GM19324 (cell line): Measurements from ENCODE around the gene PP2D1.
"Not testable (repeated sequence)": the region's sequence is repeated elsewhere in the genome, so short reads cannot be mapped to it uniquely, and the experiment has no call there.

Source experiments
- ATAC-seq: cut with Tn5 transposase; IDR thresholded peaks from one replicate; pipeline ENCODE4 v1.9.1; 2021; ENCODE audit warnings: mild to moderate bottlenecking, moderate library complexity; ENCODE audit not compliant: unreplicated experiment, low FRiP score

The PP2D1 gene

DNA sequence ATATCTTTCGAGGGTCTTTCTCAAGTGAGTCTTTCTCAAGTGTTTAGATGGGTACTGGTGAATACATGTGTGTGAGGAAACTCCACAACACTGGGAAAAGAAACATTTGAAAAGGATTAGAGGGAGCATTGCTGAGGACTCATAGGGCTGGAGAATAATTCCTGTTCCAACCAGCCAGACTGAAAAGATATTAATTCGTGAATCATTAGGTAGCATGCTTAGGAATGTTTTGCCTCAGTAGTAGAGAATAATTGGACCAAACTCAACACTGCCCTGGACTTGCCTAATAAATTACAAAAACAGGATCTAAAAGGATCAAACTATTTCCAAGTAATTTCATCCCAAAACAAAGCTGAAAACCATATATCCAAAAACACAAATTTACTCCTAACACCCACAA, 17.3 kb downstream of the PP2D1 start:
- ATAC-seq = no peak

DNA sequence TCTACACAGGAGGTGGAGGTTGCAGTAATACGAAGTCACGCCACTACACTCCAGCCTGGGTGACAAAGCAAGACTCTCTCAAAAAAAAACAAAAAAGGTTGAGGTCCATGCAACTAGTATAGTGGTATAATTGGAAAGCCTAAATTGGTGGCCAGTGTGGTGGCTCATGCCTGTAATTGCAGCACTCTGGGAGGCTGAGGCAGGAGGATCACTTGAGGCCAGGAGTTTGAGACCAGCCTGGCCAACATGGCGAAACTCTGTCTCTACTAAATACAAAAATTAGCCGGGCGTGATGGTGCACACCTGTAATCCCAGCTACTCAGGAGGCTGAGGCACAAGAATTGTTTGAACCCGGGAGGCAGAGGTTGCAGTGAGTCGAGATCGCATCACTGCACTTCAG, 23.2 kb downstream of the PP2D1 start:
- not testable (repeated sequence) for ATAC-seq

DNA sequence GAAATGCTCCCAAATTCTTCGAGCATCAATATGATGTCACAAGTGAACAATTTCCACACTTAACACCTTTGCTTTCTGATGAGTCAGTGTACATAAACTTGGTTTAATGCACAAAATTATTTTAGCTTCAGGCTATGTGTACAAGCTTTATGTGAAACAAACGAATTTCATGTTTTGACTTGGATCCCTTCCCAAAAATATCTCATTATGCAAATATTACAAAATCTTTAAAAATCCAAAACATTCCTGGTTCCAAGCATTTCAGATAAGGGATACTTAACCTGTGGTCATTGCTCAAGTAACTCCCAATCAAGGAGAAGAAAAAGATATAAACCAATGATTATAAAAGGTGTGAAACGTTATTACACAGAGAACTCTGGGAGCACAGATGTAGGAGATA, 40.0 kb downstream of the PP2D1 start:
- no peak for ATAC-seq

DNA sequence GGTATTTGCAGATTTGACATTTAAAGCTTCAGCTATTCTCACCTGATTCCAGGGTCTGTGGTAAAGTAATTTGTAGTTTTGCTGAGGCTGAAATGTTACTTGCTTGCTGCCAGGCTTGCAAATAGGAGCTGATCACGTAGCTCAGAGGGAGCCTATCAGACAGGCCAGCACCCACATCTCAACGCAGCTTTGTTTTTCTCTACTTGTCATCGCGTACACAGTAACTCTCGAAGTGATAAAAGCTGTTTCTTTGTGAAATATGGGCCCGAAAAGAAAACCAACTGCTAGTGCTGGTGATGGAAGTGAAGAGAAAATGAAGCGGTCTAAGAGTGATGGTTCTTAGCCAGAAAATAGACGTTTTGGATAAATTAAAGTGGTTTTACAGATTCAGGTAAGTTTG, 41.7 kb downstream of the PP2D1 start:
- ATAC-seq = no peak

DNA sequence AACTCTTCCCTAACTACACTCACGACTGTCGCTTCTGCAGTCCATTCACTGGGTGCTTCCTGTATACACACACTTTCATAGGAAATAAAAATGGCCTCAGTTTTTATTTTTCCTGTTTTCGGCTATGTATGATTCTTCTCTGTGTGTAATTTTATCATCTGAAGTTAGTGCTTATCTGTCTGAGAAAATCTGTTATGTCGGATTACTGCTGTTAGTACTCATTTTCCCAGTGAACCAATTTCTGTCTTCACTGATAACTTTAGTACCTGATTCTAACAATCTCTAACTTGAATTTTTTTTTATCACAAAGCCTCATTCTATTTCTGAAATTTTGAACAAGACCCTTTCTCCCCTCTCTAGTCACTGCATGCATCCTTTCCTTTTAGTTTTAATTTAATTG, 44.3 kb downstream of the PP2D1 start:
- ATAC-seq = no peak

DNA sequence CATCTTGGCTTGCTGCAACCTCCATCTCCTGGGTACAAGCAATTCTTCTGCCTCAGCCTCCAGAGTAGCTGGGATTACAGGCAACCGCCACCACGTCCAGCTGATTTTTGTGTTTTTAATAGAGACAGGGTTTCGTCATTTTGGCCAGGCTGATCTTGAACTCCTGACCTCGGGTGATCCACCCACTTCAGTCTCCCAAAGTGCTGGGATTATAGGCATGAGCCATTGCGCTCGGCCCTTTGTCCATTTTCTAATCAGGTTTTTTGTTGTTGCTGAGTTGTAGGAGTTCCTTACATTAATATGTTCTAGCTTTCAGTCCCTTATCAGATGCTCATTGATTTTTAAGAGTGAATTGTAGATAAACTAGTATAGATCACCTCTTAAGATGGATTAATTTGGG, 44.9 kb downstream of the PP2D1 start:
- ATAC-seq = no peak

DNA sequence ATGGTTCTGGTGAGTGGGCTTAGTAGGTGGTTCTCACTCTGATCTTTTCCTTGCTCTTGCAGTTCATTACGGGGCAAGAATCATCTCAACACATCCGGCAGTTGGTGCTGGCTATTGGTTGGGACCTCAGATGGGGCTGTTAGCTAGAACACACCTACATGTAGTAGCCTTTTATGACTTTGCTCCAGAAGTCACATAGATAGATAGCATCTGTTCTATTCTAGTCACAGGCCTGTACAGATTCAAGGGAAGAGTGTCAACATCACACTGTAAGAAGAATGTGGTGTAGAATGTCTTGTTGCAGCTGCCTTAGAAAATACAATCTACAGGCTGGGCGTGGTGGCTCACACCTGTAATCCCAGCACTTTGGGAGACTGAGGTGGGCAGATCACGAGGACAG, 50.1 kb downstream of the PP2D1 start:
- no peak for ATAC-seq

DNA sequence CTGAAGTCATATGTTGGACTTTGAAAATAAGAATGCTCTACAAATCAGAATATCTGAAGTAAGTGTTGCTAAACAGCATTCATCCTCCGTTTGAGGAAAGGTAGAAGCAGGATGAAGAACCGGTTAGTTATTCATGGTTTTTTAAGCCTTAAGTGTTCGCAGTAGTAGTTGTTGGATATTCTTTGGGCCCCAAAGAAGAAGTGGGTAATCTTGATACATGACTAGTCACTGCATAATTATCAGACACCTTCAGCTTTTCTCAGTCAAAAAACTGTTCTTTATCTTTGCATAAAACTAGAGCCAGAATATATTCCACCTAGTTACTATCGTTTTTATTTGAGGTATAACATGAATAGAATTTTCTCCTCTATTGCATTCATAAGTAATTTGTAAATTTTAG, 51.4 kb downstream of the PP2D1 start:
- no peak for ATAC-seq

DNA sequence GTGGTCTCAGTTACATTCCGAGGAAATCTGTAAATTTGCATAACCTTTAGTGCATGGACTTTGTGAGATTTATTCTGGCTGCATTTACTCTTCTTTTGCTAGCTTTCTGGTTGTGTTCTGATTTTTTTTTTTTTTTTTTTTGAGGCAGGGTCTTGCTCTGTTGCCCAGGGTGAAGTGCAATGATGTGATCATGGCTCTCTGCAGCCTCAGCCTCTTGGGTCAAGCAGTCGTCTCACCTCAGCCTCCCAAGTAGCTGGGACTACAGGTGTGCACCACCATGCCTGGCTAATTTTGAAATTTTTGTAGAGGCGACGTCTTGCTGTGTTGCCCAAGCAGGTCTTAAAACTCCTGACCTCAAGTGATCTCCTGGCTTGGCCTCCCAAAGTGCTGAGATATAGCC, 52.6 kb downstream of the PP2D1 start:
- no peak for ATAC-seq

DNA sequence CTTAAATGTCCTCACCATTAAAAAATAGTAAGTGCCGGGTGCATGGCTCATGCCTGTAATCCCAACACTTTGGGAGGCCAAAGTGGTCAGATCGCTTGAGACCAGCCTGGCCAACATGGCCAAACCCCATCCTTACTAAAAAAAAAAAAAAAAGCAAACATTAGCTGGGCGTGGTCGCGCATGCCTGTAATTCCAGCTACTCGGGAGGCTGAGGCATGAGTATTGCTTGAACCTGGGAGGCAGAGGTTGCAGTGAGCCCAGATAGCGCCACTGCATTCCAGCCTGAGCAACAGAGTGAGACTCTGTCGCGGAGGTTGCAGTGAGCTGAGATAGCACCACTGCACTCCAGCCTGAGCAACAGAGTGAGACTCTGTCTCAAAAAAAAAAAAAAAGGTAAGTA, 54.7 kb downstream of the PP2D1 start:
- ATAC-seq = not testable (repeated sequence)

DNA sequence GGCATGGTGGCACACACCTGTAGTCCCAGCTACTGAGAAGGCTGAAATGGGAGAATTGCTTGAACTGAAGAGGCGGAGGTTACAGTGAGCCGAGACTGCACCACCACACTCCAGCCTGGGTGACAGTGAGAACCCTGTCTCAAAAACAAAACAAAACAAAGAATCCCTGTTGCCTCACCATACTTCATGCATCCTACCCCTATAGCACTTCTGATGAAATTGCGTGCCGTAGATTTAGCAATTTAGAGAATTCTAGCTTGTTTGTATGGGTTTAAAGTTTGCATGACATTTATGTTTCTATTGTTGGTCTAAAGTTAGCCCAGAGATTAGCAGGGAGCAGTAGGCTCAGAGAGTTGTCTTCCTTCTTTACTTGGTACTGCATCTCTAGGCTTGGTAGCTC, 57.4 kb downstream of the PP2D1 start:
- ATAC-seq = no peak

DNA sequence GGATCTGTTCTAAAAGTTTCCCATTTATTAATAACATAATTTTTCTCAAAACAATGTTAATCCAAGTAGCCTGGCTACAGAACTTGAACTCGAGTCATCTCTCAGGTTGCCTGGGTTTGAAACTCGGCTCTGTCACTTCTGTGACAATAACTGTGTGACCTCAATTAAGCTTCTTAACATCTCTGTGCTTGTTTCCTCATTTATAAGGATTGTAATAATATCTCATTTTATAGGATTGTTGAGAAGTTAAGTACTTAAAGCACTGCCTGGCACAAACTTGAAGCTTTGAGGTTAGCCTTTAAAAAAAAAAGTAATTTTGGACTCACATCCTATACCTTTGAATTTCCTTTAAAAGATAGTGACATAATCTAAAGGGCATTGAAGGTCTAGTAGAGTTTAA, 61.7 kb downstream of the PP2D1 start:
- no peak for ATAC-seq

DNA sequence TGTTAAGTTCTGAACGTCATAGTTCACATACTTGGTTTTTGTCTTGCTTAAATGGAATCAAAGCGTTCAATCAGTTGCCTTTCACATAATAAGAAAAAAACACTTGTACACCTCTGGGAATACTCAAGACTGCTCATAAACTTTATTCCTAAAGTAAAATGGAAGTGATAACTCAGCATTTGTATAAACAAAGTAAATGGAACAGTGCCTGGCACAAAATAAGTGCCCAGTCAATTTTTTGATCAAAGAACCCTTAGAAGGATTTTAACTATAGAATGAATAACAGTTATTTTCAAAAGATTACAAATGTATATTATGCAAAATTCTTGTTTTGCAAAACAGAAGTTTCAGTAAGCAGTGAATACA, 63.9 kb downstream of the PP2D1 start:
- ATAC-seq = no peak

DNA sequence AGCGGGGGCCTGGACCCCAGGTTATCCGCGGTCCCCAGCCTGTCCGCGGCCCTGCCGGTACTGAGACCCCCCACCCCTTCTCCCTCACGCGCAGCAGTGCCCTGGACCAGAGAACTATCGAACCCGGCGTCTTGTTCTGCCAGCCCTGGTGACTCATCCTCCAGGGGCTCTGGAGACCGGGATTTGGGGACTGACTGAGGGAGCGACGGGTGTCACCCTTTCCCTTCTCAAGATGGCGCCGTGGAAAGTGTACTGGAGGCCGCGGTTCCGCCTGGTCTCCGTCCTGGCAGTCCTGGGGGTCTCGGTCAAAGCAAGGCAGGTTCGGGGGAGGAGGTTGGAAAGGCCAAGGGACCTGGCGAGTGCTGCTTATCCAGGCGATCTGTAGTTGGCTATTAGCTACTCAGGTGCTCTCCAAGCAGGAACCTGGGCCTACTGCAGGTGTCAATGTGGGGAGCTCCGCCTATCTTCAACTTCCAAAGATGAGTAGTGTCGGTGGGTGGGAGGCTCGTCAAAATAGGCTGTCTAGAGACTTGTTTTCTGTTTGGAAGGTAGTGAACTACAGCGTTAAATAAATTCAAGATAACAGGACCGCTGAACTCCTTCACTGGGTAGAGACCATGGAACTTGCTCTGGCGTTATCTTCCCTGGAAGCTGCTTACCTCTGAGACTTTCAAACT, 64.4 kb downstream of the PP2D1 start:
- ATAC-seq = peak; percentile 18

DNA sequence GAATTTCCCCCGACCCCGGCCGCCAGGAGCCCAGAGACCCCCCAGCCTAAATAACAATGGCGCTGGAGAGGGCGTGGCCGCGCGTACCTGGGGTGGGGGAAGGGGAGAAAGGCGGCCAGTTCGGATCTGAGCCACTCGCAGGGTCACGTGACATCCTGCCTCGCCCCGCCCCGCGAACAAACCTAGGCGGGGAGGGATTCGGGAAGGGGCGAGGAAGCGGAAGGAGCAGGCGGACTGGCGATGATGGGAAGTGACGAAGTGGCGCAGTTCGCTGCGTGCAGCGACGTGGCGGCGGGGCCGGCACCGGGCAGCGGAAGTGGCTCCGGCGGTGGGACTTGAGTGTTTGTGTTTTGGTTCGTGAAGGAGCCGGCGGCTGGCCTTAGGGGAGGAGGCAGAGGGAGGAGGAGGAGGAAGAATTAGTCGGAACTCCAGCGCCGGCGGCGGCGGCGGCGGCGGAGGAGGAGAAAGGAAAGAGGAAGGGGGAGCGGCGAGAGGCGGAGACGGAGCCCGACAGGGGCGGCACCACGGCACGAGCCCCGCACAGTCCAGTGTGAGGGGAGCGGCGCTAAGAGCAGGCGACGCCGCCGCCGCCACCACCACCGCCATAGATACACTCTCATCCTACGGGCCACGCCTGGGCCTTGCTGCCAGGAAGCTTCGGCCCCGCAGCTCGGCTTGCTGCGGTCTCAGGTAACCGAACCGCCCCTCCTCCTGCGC, 65.1 kb downstream of the PP2D1 start, which contains the start of gene RAB5A:
RAB5A (plus strand) TSS at position 266 of the 717 bp plus-strand sequence. CDS start 3,802 bp downstream, outside the sequence.
- peak; percentile 98 for ATAC-seq

DNA sequence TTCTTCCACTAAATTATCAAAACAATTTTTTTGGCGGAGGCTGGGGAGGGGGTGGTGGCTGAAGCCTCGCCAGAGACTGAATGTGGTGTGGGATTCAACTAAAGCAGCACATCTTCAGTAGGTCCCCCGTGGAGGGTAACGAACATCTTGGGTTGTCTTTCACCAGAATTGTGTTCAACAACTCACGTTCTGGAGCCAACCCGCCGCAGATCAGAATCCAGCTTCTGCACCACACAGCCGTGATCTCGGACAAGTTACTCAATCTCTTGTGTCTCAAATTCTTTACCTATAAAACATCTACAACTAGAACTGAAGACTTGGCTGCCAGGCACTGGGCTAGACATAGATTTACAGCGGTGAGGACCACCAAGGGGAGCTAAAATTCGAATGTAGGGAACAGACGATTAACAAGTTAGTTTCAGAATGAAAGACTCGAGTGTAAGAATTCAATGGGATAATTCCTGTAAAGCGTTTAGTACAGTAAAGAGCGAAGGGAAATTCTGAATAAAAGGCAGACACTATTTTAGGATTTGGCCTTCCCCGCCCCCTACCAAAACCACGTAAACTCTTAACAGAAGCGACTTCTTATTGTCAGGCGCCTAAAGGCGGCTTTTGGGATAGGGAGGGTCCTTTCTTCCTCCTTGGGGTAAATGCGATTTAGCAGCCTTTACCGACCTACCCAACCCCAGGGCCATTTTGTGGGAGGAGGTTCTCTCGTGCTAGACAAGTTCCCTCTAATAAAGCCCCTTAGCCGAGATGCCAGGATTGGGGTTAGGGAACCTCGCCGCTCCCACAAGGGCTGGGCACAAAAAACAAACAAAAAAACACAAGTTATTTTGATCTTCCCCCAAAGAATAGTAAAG, 65.9 kb downstream of the PP2D1 start:
- ATAC-seq = no peak

DNA sequence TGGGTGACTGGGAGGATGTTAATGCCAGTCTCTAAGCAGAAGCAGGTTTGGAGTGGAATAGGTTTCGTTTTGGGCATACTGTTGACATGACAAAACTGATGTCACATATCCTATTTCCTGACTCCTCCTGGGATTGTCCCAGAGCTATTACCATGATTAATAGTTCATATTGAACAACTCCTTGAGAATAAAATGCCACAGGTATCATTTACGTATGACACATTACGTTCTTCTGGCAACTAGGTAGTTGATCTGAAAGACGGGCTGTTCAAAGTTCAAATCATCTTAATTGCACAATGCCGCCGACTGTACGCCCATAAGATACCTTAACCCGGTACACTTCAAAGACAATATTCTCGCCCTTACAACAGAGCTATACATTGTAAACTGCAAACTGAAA, 66.5 kb downstream of the PP2D1 start:
- no peak for ATAC-seq

DNA sequence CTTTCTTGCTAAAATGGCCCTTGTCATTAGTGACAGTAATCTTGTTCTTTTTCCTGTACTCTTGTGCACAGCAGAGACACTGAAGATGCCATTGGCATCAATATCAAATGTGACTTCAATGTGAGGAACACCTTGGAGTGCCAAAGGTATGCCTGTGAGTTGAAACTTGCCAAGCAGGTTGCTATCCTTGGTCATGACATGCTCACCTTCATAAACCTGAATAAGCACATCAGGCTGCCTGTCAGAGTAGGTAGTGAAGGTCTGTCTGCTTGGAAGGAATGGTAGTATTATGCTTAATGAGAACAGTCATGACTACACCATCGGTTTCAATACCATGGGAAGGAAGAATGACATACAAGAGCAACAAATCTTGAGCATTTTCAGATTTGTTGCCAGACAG, 71.4 kb downstream of the PP2D1 start:
- no peak for ATAC-seq

DNA sequence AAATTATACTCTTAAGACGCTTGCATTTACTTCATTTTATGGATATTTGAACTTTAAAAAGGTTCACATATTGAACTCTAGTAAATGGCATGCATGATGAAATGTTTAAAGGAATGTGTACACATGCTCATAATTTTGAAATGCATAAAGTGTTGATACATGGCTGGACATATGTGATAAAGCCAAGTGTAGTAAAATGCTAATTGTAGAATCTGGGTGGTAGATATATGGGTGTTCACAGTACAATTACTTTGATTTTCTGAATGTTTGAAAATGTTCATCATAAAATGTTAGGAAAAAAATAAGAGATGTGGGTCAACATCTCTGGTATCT, 73.8 kb downstream of the PP2D1 start:
- ATAC-seq = no peak

DNA sequence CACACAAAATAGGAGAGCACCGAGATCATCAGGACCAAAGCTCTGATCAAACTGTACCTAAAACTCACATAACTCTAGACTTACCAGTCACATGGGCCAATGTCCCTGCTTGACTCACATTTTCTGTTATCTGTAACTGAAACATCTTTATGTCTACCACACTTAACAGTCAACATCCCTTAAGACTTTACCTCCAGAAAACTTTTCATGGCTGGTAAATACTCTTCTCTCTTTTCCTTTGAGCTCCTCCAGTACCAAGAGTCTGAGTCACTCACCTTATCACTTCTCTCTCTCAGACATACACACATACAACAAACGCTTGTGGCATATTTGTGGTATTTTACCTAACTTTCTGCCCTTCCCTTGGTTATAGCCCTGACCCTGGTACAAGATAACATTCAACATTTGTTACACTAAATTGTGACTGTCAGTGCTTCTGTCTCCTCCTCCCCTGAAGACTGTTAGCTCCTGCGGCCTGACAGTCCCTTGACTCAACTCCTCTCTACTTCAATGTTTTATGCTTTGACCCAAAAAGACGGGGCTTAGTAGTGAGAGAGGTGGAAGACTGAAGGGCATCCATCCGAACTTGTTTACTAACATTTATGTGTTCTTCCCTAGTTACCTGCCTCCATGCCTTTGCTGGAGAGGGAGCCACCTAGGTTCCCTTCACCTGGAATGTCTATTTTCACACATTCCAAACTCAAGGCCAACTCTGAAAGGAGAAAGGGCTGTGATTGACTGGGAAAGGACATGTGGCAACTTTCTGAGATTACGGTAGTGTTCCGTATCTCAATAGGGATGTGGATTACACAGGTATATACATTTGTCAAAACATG, 74.4 kb downstream of the PP2D1 start:
- no peak for ATAC-seq
